ENCODE results near the gene PLCL1. TPM values are rescaled to one million over a fixed set of nuclear protein-coding genes. Genes with fewer than 3 reads are reported as not detected.

Gene PLCL1
- total RNA-seq, 1 experiment from 2014 or later, result 0.07 TPM

- TF ChIP-seq REST (IDR thresholded peaks at IDR 0.05; ENCODE audit: low read depth), result no peak
- no peak for TF ChIP-seq CEBPB (IDR thresholded peaks at IDR 0.05; ENCODE audit: low read depth)
- no peak for TF ChIP-seq ELF1 (IDR thresholded peaks at IDR 0.05; ENCODE audit: borderline replicate concordance, low read depth)
These were observed 302.4 kb downstream of the PLCL1 start (continued) for GRCh38 chr2:198106621-198107385.

- H3K4me3 ChIP-seq (replicated peaks in 1 of 2; ENCODE audit: low read depth in 1 of 2, low read length in 2 of 2), result no peak overlapping the region
- no peaks in the 10 kb centered on the region for H3K79me2 ChIP-seq (ENCODE audit: insufficient read depth, low read length)
- H3K27me3 ChIP-seq (ENCODE audit: insufficient read depth, low read length), result peaks cover 16% of the 10 kb centered on the region
- ChIA-PET POLR2A (no interaction called here), RAD21 (ENCODE audit: low non-redundant PET in 1 of 2, low total read pairs in 2 of 2, uncharacterized antibody in 2 of 2, unreplicated experiment in 2 of 2) (no interaction called here), CTCF (no interaction called here)
- no peak overlapping the region for H3K27ac ChIP-seq (ENCODE audit: low read depth, low read length)
- no TSS peak for BruUV-seq (replicated peaks)
- no peak for TF ChIP-seq CTCF (IDR thresholded peaks at IDR 0.05 in 2 of 3, conservative IDR thresholded peaks at IDR 0.05 in 1 of 3; ENCODE audit: borderline replicate concordance in 1 of 3, insufficient read depth in 1 of 3, low read depth in 2 of 3, low read length in 2 of 3)
- no peak for TF ChIP-seq EZH2phosphoT487 (IDR thresholded peaks at IDR 0.05; ENCODE audit: borderline replicate concordance)
- no peaks in the 10 kb centered on the region for H3K36me3 ChIP-seq (ENCODE audit: control insufficient read depth in 1 of 2, insufficient read depth in 2 of 2, low read length in 2 of 2)
- DNase-seq (ENCODE audit: low read depth, low spot score) (no peak), ATAC-seq (no peak)
- no peak overlapping the region for H2AFZ ChIP-seq (ENCODE audit: low read depth, low read length, poor library complexity, severe bottlenecking)
- no peaks in the 10 kb centered on the region for H3K4me1 ChIP-seq (ENCODE audit: control insufficient read depth in 1 of 2, insufficient read depth in 2 of 2, low read length in 2 of 2)
- no peak overlapping the region for H3K9ac ChIP-seq (ENCODE audit: low read length)
- H3K9me2 ChIP-seq (ENCODE audit: insufficient read depth), result no peaks in the 10 kb centered on the region
- H3K9me3 ChIP-seq (ENCODE audit: control insufficient read depth in 1 of 2, insufficient read depth in 1 of 2, low read depth in 1 of 2, low read length in 2 of 2), result no peaks in the 10 kb centered on the region
- no peaks in the 10 kb centered on the region for H4K20me1 ChIP-seq (ENCODE audit: insufficient read depth)
- H3K4me2 ChIP-seq (ENCODE audit: low read length), result no peak overlapping the region
- intact Hi-C loops (cut with micrococcal nuclease), result no loop called here
These were observed 308.9 kb downstream of the PLCL1 start for GRCh38 chr2:198113316-198113715.

Data from HCT116 (cell line).